HepG2 (cell line): ENCODE measurements around the gene TUBB4B. TPM values are rescaled to one million over a fixed set of nuclear protein-coding genes. Genes with fewer than 3 reads are reported as not detected.

Source experiments
- BRCA1 ChIP-seq: sonication (generic); formaldehyde crosslinking; IDR thresholded peaks from 2 replicates; pipeline ENCODE4 v1.4.0; 2020; ENCODE audit warnings: missing genetic modification reagents
- HOXA3 ChIP-seq: sonication (generic); formaldehyde crosslinking; IDR thresholded peaks from 2 replicates; pipeline ENCODE4 v1.5.0; 2020; ENCODE audit warnings: missing genetic modification reagents
- KDM6A ChIP-seq: IDR thresholded peaks from 2 replicates; pipeline ENCODE4 v1.6.1; 2016; ENCODE audit warnings: low read depth
- MAF1 ChIP-seq: sonication (generic); formaldehyde crosslinking; IDR thresholded peaks from 2 replicates; pipeline ENCODE4 v1.5.0; 2020; ENCODE audit warnings: missing genetic modification reagents, borderline replicate concordance
- TBX2 ChIP-seq: sonication (generic); formaldehyde crosslinking; IDR thresholded peaks from 2 replicates; pipeline ENCODE4 v1.5.0; 2020; ENCODE audit warnings: missing genetic modification reagents, mild to moderate bottlenecking, borderline replicate concordance
- ZBTB3 ChIP-seq: sonication (generic); formaldehyde crosslinking; IDR thresholded peaks from 2 replicates; pipeline ENCODE4 v1.4.0; 2020; ENCODE audit warnings: low read depth, mild to moderate bottlenecking, moderate library complexity, missing genetic modification reagents, borderline replicate concordance
- ZNF124 ChIP-seq: sonication (generic); formaldehyde crosslinking; IDR thresholded peaks from 2 replicates; pipeline ENCODE4 v1.4.0; 2020; ENCODE audit warnings: missing genetic modification reagents
- ZNF343 ChIP-seq: sonication (generic); formaldehyde crosslinking; IDR thresholded peaks from 2 replicates; pipeline ENCODE4 v1.4.0; 2020; ENCODE audit warnings: mild to moderate bottlenecking, missing genetic modification reagents
- ZNF430 ChIP-seq: sonication (generic); formaldehyde crosslinking; IDR thresholded peaks from 2 replicates; pipeline ENCODE4 v1.9.0; 2021; ENCODE audit warnings: mild to moderate bottlenecking, missing genetic modification reagents
- ZNF709 ChIP-seq: sonication (generic); formaldehyde crosslinking; IDR thresholded peaks from 2 replicates; pipeline ENCODE4 v1.5.0; 2020; ENCODE audit warnings: mild to moderate bottlenecking, missing genetic modification reagents
- ZNF772 ChIP-seq: sonication (generic); formaldehyde crosslinking; IDR thresholded peaks from 2 replicates; pipeline ENCODE4 v1.5.0; 2020; ENCODE audit warnings: mild to moderate bottlenecking, missing genetic modification reagents
- ZNF792 ChIP-seq: IDR thresholded peaks from 2 replicates; pipeline ENCODE4 v1.6.1; 2016
- polyA plus RNA-seq, 8 experiments: library from polyadenylated mRNA; depleted of rRNA in 3 of 8; stranded (reverse) in 7 of 8; unstranded in 1 of 8; fragments of >200 nt; fragmentation: Illumina TruSeq in 4 of 8; extraction: Trizol in 4 of 8; gene quantifications; 2 replicates each; pipeline versions ENCODE4 v1.2.1 to v1.2.3, GENCODE V29; 2011 to 2016; ENCODE audit warnings: low read depth in 4 of 8, missing spikeins in 1 of 8, mixed read lengths in 1 of 8; ENCODE audit not compliant: insufficient read depth in 1 of 8
- total RNA-seq, 5 experiments: library from RNA; depleted of rRNA; stranded (reverse); fragments of >200 nt; fragmentation: Illumina TruSeq; extraction: Trizol; gene quantifications; 2 replicates each; pipeline ENCODE4 v1.2.3, GENCODE V29; 2016; ENCODE audit warnings: low read depth in 1 of 5
- TF ChIP-seq, protein P1 (sequence below): sonication (generic); formaldehyde crosslinking; conservative IDR thresholded peaks from 2 replicates; pipeline ENCODE4 v1.4.0; 2020; ENCODE audit warnings: mild to moderate bottlenecking, missing genetic modification reagents, moderate library complexity
- TF ChIP-seq, protein P2 (sequence below): IDR thresholded peaks from 2 replicates; pipeline ENCODE4 v1.6.1; 2016
- TF ChIP-seq, protein P3 (sequence below): sonication (generic); formaldehyde crosslinking; IDR thresholded peaks from 2 replicates; pipeline ENCODE4 v1.9.0; 2022; ENCODE audit warnings: low read depth, missing genetic modification reagents
- TF ChIP-seq, protein P4 (sequence below): sonication (generic); formaldehyde crosslinking; IDR thresholded peaks from 2 replicates; pipeline ENCODE4 v1.4.0; 2020; ENCODE audit warnings: missing genetic modification reagents
- TF ChIP-seq, protein P5 (sequence below): sonication (generic); formaldehyde crosslinking; IDR thresholded peaks from 2 replicates; pipeline ENCODE4 v1.4.0; 2020; ENCODE audit warnings: missing genetic modification reagents, borderline replicate concordance
- TF ChIP-seq, protein P6 (sequence below): sonication (generic); formaldehyde crosslinking; IDR thresholded peaks from 2 replicates; pipeline ENCODE4 v1.8.0; 2022; ENCODE audit warnings: mild to moderate bottlenecking, missing genetic modification reagents

TUBB4B gene
- total and polyA plus RNA-seq, 2 of the 13 experiments (the other 11 are each of a cell fraction or from before 2014, with no cell fraction given), result 182 to 412 TPM

DNA sequence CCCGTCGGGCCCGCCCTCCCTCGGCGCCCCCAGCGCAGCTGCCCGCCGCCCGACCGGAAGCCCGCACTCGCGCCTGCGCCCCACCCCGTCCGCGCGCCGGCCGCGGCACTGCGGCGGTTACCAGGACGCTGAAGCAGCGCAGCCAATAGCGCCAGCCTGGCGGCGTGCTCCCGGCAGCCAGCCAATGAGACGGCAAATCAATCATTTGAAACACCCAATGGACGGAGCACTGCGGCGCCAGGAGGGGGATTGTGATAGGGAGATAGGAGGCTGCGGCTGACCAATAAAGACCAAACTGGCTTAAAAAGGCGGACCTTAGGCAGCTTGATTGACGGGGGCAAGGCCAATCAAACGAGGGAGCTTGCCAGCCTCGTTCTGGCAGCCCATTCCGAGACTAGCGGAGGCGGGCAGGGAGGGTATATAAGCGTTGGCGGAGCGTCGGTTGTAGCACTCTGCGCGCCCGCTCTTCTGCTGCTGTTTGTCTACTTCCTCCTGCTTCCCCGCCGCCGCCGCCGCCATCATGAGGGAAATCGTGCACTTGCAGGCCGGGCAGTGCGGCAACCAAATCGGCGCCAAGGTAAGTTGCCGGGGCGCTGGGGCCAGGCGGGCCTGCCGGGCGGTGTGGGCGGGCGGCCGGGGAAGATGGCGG is at the start of gene TUBB4B (continued):
- no peak for TF ChIP-seq MAF1 (CRISPR knock-in tag)
- TF ChIP-seq, protein P1, sequence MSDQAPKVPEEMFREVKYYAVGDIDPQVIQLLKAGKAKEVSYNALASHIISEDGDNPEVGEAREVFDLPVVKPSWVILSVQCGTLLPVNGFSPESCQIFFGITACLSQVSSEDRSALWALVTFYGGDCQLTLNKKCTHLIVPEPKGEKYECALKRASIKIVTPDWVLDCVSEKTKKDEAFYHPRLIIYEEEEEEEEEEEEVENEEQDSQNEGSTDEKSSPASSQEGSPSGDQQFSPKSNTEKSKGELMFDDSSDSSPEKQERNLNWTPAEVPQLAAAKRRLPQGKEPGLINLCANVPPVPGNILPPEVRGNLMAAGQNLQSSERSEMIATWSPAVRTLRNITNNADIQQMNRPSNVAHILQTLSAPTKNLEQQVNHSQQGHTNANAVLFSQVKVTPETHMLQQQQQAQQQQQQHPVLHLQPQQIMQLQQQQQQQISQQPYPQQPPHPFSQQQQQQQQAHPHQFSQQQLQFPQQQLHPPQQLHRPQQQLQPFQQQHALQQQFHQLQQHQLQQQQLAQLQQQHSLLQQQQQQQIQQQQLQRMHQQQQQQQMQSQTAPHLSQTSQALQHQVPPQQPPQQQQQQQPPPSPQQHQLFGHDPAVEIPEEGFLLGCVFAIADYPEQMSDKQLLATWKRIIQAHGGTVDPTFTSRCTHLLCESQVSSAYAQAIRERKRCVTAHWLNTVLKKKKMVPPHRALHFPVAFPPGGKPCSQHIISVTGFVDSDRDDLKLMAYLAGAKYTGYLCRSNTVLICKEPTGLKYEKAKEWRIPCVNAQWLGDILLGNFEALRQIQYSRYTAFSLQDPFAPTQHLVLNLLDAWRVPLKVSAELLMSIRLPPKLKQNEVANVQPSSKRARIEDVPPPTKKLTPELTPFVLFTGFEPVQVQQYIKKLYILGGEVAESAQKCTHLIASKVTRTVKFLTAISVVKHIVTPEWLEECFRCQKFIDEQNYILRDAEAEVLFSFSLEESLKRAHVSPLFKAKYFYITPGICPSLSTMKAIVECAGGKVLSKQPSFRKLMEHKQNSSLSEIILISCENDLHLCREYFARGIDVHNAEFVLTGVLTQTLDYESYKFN (CRISPR knock-in tag), result no peak; the same call in 1 of the 2 replicates
- TF ChIP-seq ZNF124, result peak; percentile 76; the same call in 1 of the 2 replicates
- TF ChIP-seq ZNF709 (CRISPR knock-in tag), result no peak
- 0 out of 2 replicates have a peak, but pooled peaks have one; percentile 84 for TF ChIP-seq ZNF430 (CRISPR knock-in tag)
- TF ChIP-seq, protein P2, sequence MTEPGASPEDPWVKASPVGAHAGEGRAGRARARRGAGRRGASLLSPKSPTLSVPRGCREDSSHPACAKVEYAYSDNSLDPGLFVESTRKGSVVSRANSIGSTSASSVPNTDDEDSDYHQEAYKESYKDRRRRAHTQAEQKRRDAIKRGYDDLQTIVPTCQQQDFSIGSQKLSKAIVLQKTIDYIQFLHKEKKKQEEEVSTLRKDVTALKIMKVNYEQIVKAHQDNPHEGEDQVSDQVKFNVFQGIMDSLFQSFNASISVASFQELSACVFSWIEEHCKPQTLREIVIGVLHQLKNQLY, result peak; percentile 26; the same call in 1 of the 2 replicates
- TF ChIP-seq, protein P3, sequence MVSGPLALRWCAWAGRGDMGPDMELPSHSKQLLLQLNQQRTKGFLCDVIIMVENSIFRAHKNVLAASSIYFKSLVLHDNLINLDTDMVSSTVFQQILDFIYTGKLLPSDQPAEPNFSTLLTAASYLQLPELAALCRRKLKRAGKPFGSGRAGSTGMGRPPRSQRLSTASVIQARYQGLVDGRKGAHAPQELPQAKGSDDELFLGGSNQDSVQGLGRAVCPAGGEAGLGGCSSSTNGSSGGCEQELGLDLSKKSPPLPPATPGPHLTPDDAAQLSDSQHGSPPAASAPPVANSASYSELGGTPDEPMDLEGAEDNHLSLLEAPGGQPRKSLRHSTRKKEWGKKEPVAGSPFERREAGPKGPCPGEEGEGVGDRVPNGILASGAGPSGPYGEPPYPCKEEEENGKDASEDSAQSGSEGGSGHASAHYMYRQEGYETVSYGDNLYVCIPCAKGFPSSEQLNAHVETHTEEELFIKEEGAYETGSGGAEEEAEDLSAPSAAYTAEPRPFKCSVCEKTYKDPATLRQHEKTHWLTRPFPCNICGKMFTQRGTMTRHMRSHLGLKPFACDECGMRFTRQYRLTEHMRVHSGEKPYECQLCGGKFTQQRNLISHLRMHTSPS (CRISPR knock-in tag), result 0 out of 2 replicates have a peak, but pooled peaks have one; percentile 30
- no peak for TF ChIP-seq TBX2 (CRISPR knock-in tag)
- 0 out of 2 replicates have a peak, but pooled peaks have one; percentile 44 for TF ChIP-seq ZNF792
- TF ChIP-seq ZBTB3 (CRISPR knock-in tag), result no peak
- TF ChIP-seq, protein P4, sequence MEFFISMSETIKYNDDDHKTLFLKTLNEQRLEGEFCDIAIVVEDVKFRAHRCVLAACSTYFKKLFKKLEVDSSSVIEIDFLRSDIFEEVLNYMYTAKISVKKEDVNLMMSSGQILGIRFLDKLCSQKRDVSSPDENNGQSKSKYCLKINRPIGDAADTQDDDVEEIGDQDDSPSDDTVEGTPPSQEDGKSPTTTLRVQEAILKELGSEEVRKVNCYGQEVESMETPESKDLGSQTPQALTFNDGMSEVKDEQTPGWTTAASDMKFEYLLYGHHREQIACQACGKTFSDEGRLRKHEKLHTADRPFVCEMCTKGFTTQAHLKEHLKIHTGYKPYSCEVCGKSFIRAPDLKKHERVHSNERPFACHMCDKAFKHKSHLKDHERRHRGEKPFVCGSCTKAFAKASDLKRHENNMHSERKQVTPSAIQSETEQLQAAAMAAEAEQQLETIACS (CRISPR knock-in tag), result peak; percentile 31; the same call in 1 of the 2 replicates
- TF ChIP-seq ZNF772 (CRISPR knock-in tag), result peak; percentile 68; the same call in 1 of the 2 replicates
- peak; percentile 82; the same call in 1 of the 2 replicates for TF ChIP-seq BRCA1 (CRISPR knock-in tag)
- TF ChIP-seq KDM6A, result no peak; the same call in 1 of the 2 replicates
- TF ChIP-seq, protein P5, sequence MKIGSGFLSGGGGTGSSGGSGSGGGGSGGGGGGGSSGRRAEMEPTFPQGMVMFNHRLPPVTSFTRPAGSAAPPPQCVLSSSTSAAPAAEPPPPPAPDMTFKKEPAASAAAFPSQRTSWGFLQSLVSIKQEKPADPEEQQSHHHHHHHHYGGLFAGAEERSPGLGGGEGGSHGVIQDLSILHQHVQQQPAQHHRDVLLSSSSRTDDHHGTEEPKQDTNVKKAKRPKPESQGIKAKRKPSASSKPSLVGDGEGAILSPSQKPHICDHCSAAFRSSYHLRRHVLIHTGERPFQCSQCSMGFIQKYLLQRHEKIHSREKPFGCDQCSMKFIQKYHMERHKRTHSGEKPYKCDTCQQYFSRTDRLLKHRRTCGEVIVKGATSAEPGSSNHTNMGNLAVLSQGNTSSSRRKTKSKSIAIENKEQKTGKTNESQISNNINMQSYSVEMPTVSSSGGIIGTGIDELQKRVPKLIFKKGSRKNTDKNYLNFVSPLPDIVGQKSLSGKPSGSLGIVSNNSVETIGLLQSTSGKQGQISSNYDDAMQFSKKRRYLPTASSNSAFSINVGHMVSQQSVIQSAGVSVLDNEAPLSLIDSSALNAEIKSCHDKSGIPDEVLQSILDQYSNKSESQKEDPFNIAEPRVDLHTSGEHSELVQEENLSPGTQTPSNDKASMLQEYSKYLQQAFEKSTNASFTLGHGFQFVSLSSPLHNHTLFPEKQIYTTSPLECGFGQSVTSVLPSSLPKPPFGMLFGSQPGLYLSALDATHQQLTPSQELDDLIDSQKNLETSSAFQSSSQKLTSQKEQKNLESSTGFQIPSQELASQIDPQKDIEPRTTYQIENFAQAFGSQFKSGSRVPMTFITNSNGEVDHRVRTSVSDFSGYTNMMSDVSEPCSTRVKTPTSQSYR (CRISPR knock-in tag), result peak; percentile 48; the same call in 1 of the 2 replicates
- peak; percentile 65 for TF ChIP-seq HOXA3 (CRISPR knock-in tag)
- TF ChIP-seq ZNF343 (CRISPR knock-in tag), result no peak
- TF ChIP-seq, protein P6, sequence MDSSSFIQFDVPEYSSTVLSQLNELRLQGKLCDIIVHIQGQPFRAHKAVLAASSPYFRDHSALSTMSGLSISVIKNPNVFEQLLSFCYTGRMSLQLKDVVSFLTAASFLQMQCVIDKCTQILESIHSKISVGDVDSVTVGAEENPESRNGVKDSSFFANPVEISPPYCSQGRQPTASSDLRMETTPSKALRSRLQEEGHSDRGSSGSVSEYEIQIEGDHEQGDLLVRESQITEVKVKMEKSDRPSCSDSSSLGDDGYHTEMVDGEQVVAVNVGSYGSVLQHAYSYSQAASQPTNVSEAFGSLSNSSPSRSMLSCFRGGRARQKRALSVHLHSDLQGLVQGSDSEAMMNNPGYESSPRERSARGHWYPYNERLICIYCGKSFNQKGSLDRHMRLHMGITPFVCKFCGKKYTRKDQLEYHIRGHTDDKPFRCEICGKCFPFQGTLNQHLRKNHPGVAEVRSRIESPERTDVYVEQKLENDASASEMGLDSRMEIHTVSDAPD (CRISPR knock-in tag), result no peak
